HFFc6 (cell line): ENCODE results near the gene DPYD. TPM values are rescaled to one million over a fixed set of nuclear protein-coding genes. Genes with fewer than 3 reads are reported as not detected.

ENCODE experiments used
- DNase-seq: peaks from one replicate; pipeline ENCODE4 v3.0.0-alpha.2; 2018
- H3K27ac Mint-ChIP-seq: 2 replicates; pipeline ENCODE4 v1.8.0; 2020; ENCODE audit warnings: mild to moderate bottlenecking, mixed read lengths
- H3K27me3 Mint-ChIP-seq: 2 replicates; pipeline ENCODE4 v1.8.0; 2021; ENCODE audit warnings: mild to moderate bottlenecking, moderate library complexity, mixed read lengths; ENCODE audit not compliant: insufficient read depth
- H3K36me3 Mint-ChIP-seq: 2 replicates; pipeline ENCODE4 v1.8.0; 2021; ENCODE audit warnings: low read depth, mixed read lengths
- H3K4me1 Mint-ChIP-seq: 2 replicates; pipeline ENCODE4 v1.8.0; 2020; ENCODE audit warnings: low read depth, mixed read lengths
- H3K4me3 Mint-ChIP-seq: 2 replicates; pipeline ENCODE4 v1.8.0; 2020; ENCODE audit warnings: mild to moderate bottlenecking, moderate library complexity, mixed read lengths
- H3K9me3 Mint-ChIP-seq: 2 replicates; pipeline ENCODE4 v1.8.0; 2020; ENCODE audit warnings: mild to moderate bottlenecking, mixed read lengths
- CTCF ChIP-seq: fragments of 200-600 bp; sonication (generic); IDR thresholded peaks from 2 replicates; pipeline ENCODE4 v1.5.0; 2021; ENCODE audit warnings: antibody characterized with exemption, mild to moderate bottlenecking
- total RNA-seq, 6 experiments: library from RNA; stranded (reverse); fragmentation: NEBNext Ultra II Directional; extraction: Animal tissue kit (Norgen Biotek cat#: 25700); gene quantifications; 2 replicates in 1 of 6; 3 replicates in 5 of 6; pipeline ENCODE4 v1.2.3, GENCODE V29; 2021

The DPYD gene
- total RNA-seq, 6 experiments from 2014 or later = 37.0 to 77.8 (median 67.9) TPM

GRCh38 chr1:97033949-97034348, 886.9 kb downstream of the DPYD start:
- no peak for DNase-seq
- no peak overlapping the region for H3K4me3 Mint-ChIP-seq
- peaks cover 1% of the 10 kb centered on the region; the same call in 1 of the 2 replicates for H3K27me3 Mint-ChIP-seq
- peaks cover 16% of the 10 kb centered on the region for H3K36me3 Mint-ChIP-seq
- no peak overlapping the region for H3K27ac Mint-ChIP-seq
- H3K9me3 Mint-ChIP-seq = peaks cover 6% of the 10 kb centered on the region
- no peak for TF ChIP-seq CTCF
- H3K4me1 Mint-ChIP-seq = peaks cover 17% of the 10 kb centered on the region
